ENCODE measurements around the gene CERK. TPM values are rescaled to one million over a fixed set of nuclear protein-coding genes. Genes with fewer than 3 reads are reported as not detected.

Gene CERK
- total RNA-seq, 1 donor from 2014 or later = 60.2 TPM

DNA sequence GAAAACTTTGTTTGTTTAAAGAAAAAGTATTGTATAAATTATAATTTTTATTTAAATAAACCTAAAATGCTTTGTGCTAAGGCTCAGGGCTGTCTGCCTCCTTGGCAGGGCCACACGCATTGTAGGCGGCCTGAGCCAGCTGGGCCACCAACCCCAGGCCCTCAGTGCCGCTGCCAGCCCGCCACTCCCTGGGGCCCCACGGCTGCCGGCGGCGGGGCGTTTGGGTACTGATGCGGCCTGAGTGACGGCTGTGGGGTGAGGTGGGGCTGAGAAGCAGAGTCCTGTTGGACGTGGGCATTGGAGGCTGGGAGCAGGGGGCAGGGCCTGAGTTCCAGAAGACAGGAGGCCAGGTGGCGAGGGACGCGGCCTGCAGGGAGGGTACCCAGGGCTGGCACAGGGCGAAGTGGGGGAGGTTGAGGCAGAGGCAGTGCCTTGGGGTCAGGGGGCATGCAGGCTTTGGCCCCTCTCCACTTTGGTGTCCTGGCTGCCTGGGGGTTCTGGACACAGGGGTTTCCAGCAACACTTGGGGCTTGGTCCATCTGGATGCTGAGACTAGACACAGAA is 58.3 kb downstream of the CERK start:
- intact Hi-C loops (cut with micrococcal nuclease) = no loop called here

GRCh38 chr22:46678785-46679700 is 59.0 kb downstream of the CERK start:
- intact Hi-C loops (cut with micrococcal nuclease) = no loop called here

- intact Hi-C loops (cut with micrococcal nuclease) = no loop called here
Observed at GRCh38 chr22:46678003-46678657, 59.9 kb downstream of the CERK start.

DNA sequence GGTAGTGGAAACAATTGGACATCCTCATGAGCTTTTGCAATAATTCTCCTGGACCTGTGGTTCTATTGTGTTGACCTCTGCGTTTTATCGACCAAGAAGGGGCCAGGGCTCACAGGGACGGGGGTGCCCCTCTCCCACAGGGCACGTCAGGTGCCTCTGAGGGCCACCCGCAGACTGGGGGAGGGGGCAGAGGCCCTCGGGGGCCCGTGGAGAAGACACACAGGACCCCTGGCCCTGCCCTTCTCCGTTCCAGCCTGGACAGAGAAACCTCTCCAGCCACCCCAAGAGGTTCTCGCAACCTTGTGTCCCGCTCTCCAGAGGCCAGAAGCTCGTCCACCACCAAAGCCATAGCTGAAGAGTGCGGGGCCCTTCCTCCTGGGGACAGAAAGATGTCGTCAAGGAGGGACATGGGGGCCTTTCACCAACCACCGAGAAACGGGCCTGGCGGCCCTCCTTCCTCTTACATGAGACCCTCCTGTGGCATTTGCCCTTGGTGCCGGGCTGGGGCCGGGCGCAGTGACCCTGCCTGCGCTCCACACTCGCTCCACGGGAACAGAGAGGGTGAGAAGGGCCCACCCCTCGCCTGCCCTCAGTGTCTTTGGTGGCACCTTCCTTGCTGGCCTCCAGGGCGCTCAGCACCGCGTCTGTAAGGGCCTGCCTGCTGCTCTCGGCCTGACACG is 60.6 kb downstream of the CERK start:
- intact Hi-C loops (cut with micrococcal nuclease) = no loop called here

DNA sequence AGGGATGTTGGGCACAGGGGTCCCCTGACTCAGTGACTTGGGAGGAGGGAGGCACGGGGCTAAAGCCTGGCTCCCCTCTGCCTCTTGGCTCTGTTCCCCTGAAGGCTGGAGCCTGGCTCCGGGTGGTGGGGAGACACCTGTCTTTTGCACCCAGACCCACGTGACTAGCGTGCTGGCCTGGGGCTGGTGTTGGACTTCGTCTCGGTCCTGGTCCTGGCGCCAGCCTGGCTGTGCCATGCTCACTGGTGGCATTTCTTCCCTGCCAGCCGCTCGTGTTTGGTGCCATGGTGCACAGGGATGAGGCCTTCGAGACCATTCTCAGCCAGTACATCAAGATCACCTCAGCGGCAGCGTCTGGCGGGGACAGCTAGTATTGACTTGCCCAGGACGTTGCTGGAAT is 61.2 kb downstream of the CERK start:
- intact Hi-C loops (cut with micrococcal nuclease) = no loop called here

- intact Hi-C loops (cut with micrococcal nuclease) = no loop called here
Observed at GRCh38 chr22:46676479-46676878, 61.6 kb downstream of the CERK start.

DNA sequence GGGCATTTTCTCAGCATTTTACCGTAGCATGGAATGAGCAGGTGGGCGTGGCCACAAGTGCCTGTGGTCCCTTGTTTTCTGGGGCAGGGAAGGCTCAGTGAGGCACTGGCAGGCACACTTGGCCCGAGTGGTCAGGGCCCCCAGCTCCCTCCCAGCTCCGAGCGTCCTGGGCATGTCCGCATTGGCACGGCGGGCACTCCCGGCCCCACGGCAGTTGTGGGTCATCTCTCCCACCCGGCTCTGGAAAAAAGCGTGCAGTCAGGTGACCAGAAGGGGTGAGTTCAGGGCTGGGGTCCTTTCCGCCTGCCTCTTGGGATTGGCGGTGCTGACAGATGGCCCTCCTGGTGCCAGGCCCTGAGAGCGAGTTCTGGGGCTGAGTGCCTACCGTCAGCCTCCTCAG is 62.1 kb downstream of the CERK start:
- intact Hi-C loops (cut with micrococcal nuclease) = loop anchor here (2.0 kb wide), 1 partner anchor 61 kb away; no protein-coding TSS in a partner anchor

DNA sequence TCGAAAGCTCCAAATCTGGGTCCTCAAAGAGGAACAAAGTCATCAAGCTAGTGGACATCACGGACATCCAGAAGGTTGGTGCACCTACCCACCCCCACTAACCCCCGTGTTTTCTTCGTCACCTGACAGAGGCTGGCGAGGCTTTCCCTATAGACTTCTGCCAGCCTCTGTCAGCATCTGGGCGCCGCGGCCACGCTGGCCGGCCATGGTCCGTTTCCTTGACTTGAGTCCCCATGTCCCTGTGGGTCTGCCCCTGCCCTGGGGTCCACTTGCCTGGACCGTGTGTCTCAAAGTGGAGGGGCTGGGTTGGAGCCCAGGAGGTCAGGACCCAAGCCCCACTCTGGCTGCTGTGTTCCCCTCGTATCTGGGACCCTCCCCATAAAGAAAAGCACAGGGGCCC is 62.6 kb downstream of the CERK start:
- intact Hi-C loops (cut with micrococcal nuclease) = loop anchor here (2.0 kb wide), 1 partner anchor 61 kb away; no protein-coding TSS in a partner anchor

GRCh38 chr22:46674906-46675305 is 63.1 kb downstream of the CERK start:
- intact Hi-C loops (cut with micrococcal nuclease) = loop anchor here (1.0 to 5.0 kb wide), 3 partner anchors 60 to 112 kb away; no protein-coding TSS in a partner anchor

- intact Hi-C loops (cut with micrococcal nuclease) = loop anchor here (1.0 to 5.0 kb wide), 3 partner anchors 60 to 111 kb away; no protein-coding TSS in a partner anchor
Observed at GRCh38 chr22:46674367-46674781, 63.7 kb downstream of the CERK start.

DNA sequence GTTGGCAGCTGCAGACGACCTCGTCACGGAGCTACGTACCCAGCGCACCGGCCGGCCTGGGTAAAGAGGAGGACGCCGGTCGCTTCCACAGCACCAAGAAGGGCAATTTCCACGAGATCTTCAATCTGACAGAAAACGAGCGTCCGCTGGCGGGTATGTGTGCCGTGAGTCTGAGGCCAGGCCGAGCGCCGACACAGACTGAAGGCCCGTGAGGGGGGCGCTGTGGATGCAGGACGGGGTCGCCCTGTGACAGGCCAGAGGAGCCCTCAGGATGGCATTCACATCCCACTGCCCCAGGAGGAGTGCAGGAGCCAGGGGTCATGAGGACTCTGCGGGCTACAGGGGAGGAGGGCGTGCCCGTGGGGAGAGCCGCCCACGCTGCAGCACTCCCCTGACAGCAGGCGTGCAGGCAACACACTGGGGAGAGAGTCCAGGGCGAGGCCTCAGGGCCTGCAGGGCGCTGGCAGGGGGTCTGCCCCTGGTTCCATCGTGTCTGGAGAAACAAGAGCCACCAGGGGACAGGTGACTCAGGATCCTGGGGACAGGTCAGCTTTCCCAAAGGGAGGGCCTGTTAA is 64.3 kb downstream of the CERK start:
- intact Hi-C loops (cut with micrococcal nuclease) = loop anchor here (1.0 to 5.0 kb wide), 3 partner anchors 59 to 110 kb away; no protein-coding TSS in a partner anchor

DNA sequence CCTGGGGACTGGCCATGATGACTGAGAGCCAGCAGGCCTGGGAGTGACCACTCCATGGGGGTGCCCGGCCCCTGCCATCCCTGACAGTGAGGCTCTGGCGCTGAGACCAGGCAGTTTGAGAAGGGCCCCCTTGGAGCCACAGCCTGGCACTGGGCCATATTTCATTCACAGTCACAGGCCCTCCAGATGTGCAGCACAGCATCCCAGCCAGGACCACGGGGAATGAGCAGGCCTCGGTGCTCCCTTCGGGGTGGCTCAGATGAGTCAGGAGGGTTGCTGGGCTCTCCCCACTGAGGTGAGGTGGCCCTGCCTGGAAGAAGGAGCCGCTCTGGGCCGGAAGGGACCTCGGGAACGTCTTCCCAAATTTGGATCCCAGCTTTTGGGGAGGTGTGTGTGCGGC is 64.8 kb downstream of the CERK start:
- intact Hi-C loops (cut with micrococcal nuclease) = loop anchor here (5.0 kb wide), 1 partner anchor 96 kb away; no protein-coding TSS in a partner anchor

GRCh38 chr22:46672731-46673130 is 65.3 kb downstream of the CERK start:
- intact Hi-C loops (cut with micrococcal nuclease) = loop anchor here (5.0 kb wide), 1 partner anchor 95 kb away; no protein-coding TSS in a partner anchor

GRCh38 chr22:46671824-46672432 is 66.1 kb downstream of the CERK start:
- intact Hi-C loops (cut with micrococcal nuclease) = loop anchor here (5.0 kb wide), 1 partner anchor 95 kb away; no protein-coding TSS in a partner anchor

GRCh38 chr22:46669201-46669600 is 68.9 kb downstream of the CERK start:
- intact Hi-C loops (cut with micrococcal nuclease) = no loop called here

DNA sequence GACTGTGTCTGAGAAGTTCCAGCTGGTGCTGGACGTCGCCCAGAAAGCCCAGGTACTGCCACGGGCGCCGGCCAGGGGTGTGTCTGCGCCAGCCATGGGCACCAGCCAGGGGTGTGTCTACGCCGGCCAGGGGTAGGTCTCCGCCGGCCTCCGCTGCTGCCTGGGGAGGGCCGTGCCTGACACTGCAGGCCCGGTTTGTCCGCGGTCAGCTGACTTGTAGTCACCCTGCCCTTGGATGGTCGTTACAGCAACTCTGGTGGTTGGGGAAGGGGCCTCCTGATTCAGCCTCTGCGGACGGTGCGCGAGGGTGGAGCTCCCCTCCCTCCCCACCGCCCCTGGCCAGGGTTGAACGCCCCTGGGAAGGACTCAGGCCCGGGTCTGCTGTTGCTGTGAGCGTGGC is 69.9 kb downstream of the CERK start:
- intact Hi-C loops (cut with micrococcal nuclease) = no loop called here

DNA sequence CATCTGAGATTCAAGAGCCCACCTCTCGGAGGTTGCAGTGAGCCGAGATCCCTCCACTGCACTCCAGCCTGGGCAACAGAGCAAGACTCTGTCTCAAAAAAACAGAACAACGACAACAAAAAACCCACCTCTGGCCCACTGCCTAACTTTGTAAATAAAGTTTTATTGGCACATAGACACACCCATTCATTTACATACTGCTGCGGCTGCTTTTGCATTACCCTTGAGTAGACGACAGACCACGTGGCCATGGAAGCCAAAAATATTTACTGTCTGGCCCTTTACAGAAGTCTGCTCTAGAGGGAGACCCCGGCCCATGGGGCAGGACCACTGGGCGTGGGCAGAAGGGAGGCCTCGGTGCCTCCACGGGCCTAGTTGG is 70.8 kb downstream of the CERK start:
- intact Hi-C loops (cut with micrococcal nuclease) = no loop called here

DNA sequence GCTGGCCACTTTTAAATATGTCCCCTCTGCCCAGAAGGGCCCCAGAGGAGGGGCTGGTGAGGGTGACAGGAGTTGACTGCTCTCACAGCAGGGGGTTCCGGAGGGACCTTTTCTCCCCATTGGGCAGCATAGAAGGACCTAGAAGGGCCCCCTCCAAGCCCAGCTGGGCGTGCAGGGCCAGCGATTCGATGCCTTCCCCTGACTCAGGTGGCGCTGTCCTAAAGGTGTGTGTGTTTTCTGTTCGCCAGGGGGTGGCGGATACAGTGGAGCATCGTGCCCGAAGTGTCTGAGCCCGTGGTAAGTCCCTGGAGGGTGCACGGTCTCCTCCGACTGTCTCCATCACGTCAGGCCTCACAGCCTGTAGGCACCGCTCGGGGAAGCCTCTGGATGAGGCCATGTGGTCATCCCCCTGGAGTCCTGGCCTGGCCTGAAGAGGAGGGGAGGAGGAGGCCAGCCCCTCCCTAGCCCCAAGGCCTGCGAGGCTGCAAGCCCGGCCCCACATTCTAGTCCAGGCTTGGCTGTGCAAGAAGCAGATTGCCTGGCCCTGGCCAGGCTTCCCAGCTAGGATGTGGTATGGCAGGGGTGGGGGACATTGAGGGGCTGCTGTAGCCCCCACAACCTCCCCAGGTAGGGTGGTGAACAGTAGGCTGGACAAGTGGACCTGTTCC is 71.3 kb downstream of the CERK start:
- intact Hi-C loops (cut with micrococcal nuclease) = no loop called here

DNA sequence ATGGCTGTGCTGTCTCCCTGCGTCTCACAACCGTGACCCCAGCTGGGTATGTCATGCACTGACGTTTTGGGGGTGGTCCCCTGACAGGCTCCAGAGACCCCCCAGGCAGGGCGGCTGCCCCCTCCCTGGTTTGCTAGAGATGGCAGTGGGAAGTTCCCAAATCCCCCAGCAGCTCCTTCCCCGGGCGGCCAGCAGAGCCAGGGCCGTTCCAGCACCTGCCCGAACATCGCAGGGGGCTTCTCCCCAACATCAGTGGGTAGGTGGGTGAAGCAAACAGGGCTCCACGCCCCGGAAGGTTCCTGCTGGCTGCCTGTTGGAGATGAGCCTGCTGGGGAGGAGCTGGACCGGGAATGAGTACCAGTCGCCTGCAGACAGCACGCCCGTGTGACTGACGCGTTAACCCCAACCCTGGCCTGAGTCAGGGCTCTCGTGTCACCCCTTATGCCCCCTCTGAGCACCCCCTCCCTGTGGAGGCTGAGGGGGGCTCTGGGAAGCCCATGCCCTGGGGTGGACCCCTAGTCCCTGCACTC is 72.2 kb downstream of the CERK start:
- intact Hi-C loops (cut with micrococcal nuclease) = no loop called here
